Mucosa of rectum (tissue), 2 donors: ENCODE results near the gene IL31RA.

ENCODE experiments used
- H3K27ac ChIP-seq, 2 donors: one replicate each; pipeline ENCODE4 v1.7.0; 2013; ENCODE audit warnings: inconsistent platforms in 2 of 2, low read depth in 2 of 2, low read length in 2 of 2
- H3K27me3 ChIP-seq, 2 donors: one replicate each; pipeline ENCODE4 v1.7.0; 2013; ENCODE audit warnings: low read length in 2 of 2; ENCODE audit not compliant: control insufficient read depth in 2 of 2, insufficient read depth in 2 of 2
- H3K36me3 ChIP-seq, 2 donors: one replicate each; pipeline ENCODE4 v1.7.0; 2013; ENCODE audit warnings: low read length in 2 of 2; ENCODE audit not compliant: control insufficient read depth in 2 of 2, insufficient read depth in 2 of 2
- H3K4me1 ChIP-seq, 2 donors: one replicate each; pipeline ENCODE4 v1.7.0; 2013; ENCODE audit warnings: low read length in 2 of 2, mild to moderate bottlenecking in 1 of 2; ENCODE audit not compliant: control insufficient read depth in 2 of 2, insufficient read depth in 2 of 2
- H3K4me3 ChIP-seq, 2 donors: one replicate each; pipeline ENCODE4 v1.7.0; 2013; ENCODE audit warnings: low read length in 2 of 2
- H3K9ac ChIP-seq, 2 donors: one replicate each; pipeline ENCODE4 v1.7.0; 2013; ENCODE audit warnings: low read length in 2 of 2, low read depth in 1 of 2, mild to moderate bottlenecking in 1 of 2
- H3K9me3 ChIP-seq, 2 donors: one replicate each; pipeline ENCODE4 v1.7.0; 2013; ENCODE audit warnings: low read length in 2 of 2; ENCODE audit not compliant: control insufficient read depth in 2 of 2
- donor health status: healthy.
- donor health status: Normal muscosa, but diverticular disease.

IL31RA gene

GRCh38 chr5:55836191-55836590, 15.0 kb upstream of the IL31RA start:
- no peaks in the 10 kb centered on the region for H3K4me1 ChIP-seq
- H3K27me3 ChIP-seq: no peaks in the 10 kb centered on the region
- no peak overlapping the region for H3K4me3 ChIP-seq
- H3K9me3 ChIP-seq: no peaks in the 10 kb centered on the region
- H3K36me3 ChIP-seq: no peaks in the 10 kb centered on the region
- no peak overlapping the region for H3K9ac ChIP-seq
- H3K27ac ChIP-seq: no peak overlapping the region

DNA sequence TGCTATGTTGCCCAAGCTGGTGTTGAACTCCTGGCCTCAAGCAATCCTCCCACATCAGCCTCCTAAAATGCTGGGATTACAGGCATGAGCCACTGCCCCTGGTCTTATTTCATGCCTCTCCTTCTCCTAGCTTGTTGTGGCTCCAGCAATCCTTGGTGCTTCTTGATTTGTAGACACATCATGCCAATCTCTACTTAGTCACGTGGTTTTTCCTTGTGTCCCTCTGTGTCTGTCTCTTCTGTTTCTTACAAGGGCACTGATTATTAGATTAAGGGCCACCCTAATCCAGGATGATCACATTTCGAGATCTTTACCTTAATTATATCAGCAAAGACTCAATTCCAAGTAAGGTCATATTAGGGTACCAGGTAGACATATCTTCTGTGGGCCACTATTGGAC, 9.2 kb upstream of the IL31RA start:
- Histone ChIP-seq H3K4me1 (no peaks in the 10 kb centered on the region), H3K36me3 (no peaks in the 10 kb centered on the region), H3K9me3 (no peaks in the 10 kb centered on the region), H3K4me3 (no peak overlapping the region), H3K27ac (no peak overlapping the region), H3K9ac (no peak overlapping the region), H3K27me3 (peaks cover 0 to 3% of the 10 kb centered on the region in 2 donors)

DNA sequence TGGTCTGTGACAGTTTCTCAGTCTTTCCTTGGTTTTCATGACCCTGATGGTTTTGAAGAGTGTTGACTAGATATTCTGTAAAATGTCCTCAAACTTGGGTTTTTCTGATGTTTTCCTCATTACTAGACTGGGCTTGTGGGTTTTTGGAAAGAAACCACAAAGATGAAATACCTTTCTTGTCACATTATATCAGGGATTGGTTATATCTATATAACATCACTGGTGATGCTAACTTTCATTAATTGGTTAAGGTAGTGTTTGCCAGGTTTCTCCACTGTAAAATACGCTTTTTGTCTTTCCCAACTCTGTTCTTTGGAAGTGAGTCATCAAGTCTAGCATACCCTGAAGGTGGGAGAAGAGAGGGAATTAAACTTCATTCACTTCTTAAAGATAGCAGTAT, 3.3 kb upstream of the IL31RA start:
- H3K9me3 ChIP-seq: no peaks in the 10 kb centered on the region
- H3K9ac ChIP-seq: no peak overlapping the region
- H3K4me1 ChIP-seq: no peaks in the 10 kb centered on the region
- no peaks in the 10 kb centered on the region for H3K36me3 ChIP-seq
- no peak overlapping the region for H3K27ac ChIP-seq
- H3K4me3 ChIP-seq: no peak overlapping the region
- H3K27me3 ChIP-seq: peaks cover 0 to 3% of the 10 kb centered on the region in 2 donors

DNA sequence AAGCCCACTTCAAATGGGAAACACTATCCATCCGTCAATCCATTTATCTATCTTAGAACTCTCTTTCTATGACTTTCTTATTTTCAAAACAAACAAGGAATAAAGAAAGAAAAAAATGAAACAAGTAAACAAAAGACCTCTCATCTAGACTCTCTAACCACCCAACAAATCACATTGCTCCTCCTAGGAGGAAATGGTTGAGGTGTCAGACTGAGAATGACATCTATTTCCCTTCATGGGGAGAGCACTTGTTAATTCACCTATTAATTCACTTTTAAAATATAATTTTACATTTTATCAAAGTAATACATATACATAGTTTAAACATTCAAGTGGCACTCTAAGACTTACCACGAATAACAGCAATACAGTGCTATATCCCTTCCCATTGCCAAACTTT, 2.4 kb upstream of the IL31RA start:
- Histone ChIP-seq H3K27me3 (peaks cover 0 to 3% of the 10 kb centered on the region in 2 donors), H3K27ac (no peak overlapping the region), H3K4me1 (no peaks in the 10 kb centered on the region), H3K9me3 (no peaks in the 10 kb centered on the region), H3K36me3 (no peaks in the 10 kb centered on the region), H3K4me3 (no peak overlapping the region), H3K9ac (no peak overlapping the region)

DNA sequence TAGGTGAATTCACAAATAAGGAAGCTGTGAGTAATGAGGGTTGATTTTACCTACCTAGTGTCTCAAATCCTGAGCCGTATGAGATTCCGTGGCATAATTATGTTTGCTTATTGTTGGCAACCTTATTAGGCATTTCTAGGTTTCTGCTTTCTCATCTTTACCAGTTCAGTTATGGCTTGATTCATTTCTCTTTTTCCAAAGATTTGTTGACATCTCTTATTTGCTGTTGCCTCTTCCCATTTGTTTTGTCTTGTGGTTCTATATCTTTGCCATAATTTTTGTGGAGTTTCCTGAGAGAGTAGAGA, 470 bp downstream of the IL31RA start:
- no peak overlapping the region for H3K4me3 ChIP-seq
- H3K36me3 ChIP-seq: no peaks in the 10 kb centered on the region
- no peak overlapping the region for H3K27ac ChIP-seq
- no peaks in the 10 kb centered on the region for H3K4me1 ChIP-seq
- no peaks in the 10 kb centered on the region for H3K27me3 ChIP-seq
- H3K9me3 ChIP-seq: no peaks in the 10 kb centered on the region
- H3K9ac ChIP-seq: no peak overlapping the region

GRCh38 chr5:55852503-55852902, 1.3 kb downstream of the IL31RA start:
- no peak overlapping the region for H3K27ac ChIP-seq

GRCh38 chr5:55853041-55853670, 2.0 kb downstream of the IL31RA start:
- Histone ChIP-seq H3K4me1 (no peaks in the 10 kb centered on the region), H3K4me3 (no peak overlapping the region), H3K27ac (no peak overlapping the region), H3K36me3 (no peaks in the 10 kb centered on the region), H3K27me3 (no peaks in the 10 kb centered on the region), H3K9me3 (no peaks in the 10 kb centered on the region), H3K9ac (no peak overlapping the region)

More at GRCh38 chr5:55852503-55852902, 1.3 kb downstream of the IL31RA start:
- Histone ChIP-seq H3K4me3 (no peak overlapping the region), H3K4me1 (no peaks in the 10 kb centered on the region), H3K9me3 (no peaks in the 10 kb centered on the region), H3K9ac (no peak overlapping the region), H3K27me3 (no peaks in the 10 kb centered on the region), H3K36me3 (no peaks in the 10 kb centered on the region)

- H3K36me3 ChIP-seq: no peaks in the 10 kb centered on the region
- H3K9me3 ChIP-seq: no peaks in the 10 kb centered on the region
- H3K9ac ChIP-seq: no peak overlapping the region
- no peak overlapping the region for H3K27ac ChIP-seq
- no peaks in the 10 kb centered on the region for H3K27me3 ChIP-seq
- H3K4me3 ChIP-seq: no peak overlapping the region
- H3K4me1 ChIP-seq: no peaks in the 10 kb centered on the region
Observed at GRCh38 chr5:55853818-55854217, 2.7 kb downstream of the IL31RA start.

DNA sequence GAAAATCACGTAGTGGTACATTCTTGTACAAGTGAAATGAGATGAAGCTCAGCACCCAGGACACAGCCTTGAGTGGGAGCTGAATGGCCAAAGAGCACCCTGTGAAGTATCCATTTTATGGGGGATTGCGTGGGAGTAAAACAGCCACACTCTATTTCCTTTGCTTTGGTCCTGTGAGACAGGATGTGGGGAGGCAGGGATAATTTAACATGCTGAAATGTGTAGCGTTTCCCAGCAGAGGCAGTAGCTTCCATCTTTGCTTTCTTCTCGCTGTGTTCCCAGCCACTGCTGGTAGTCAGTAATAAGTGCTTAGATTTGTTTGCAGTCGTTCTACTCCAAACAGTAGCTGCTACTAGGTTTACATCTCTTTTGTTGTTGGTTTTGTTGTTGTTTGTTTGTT, 4.4 kb downstream of the IL31RA start:
- no peaks in the 10 kb centered on the region for H3K27me3 ChIP-seq

GRCh38 chr5:55856516-55857246, 5.5 kb downstream of the IL31RA start:
- Histone ChIP-seq H3K4me1 (no peaks in the 10 kb centered on the region), H3K36me3 (no peaks in the 10 kb centered on the region), H3K4me3 (no peak overlapping the region), H3K9ac (no peak overlapping the region), H3K27ac (no peak overlapping the region), H3K9me3 (no peaks in the 10 kb centered on the region), H3K27me3 (no peaks in the 10 kb centered on the region)

More for the DNA sequence above, 4.4 kb downstream of the IL31RA start:
- no peaks in the 10 kb centered on the region for H3K4me1 ChIP-seq
- no peak overlapping the region for H3K9ac ChIP-seq
- no peaks in the 10 kb centered on the region for H3K36me3 ChIP-seq
- H3K4me3 ChIP-seq: no peak overlapping the region
- H3K9me3 ChIP-seq: no peaks in the 10 kb centered on the region
- no peak overlapping the region for H3K27ac ChIP-seq
